Keratinocyte (primary cell): ENCODE results near the gene DEPDC1. TPM values are rescaled to one million over a fixed set of nuclear protein-coding genes. Genes with fewer than 3 reads are reported as not detected.
A peak's percentile ranks its signal among the peaks of the same experiment; 100 is the strongest.

Experiments
- DNase-seq: peaks from one replicate; pipeline ENCODE4 v3.0.0-alpha.2; 2011; ENCODE audit warnings: low read depth, missing footprints, low spot score
- FAIRE-seq: peaks from 2 replicates; lab custom pipeline; 2011; peaks lifted over from hg19 to GRCh38; lab: Jason Lieb, UNC
- H2AFZ ChIP-seq: 2 replicates; pipeline ENCODE4 v1.6.0; 2012; ENCODE audit warnings: low read length, control low read depth, inconsistent platforms; ENCODE audit not compliant: control insufficient read depth
- H3K27ac ChIP-seq: 2 replicates; pipeline ENCODE4 v1.5.1; 2011; ENCODE audit warnings: low read length; ENCODE audit not compliant: control insufficient read depth, insufficient read depth
- H3K27me3 ChIP-seq: 3 replicates; pipeline ENCODE4 v1.6.0; 2011; ENCODE audit warnings: low read length; ENCODE audit not compliant: control insufficient read depth, insufficient read depth; ENCODE audit errors: extremely low read depth
- H3K36me3 ChIP-seq, 2 experiments: 2 replicates in 1 of 2; 3 replicates in 1 of 2; pipeline ENCODE4 v1.5.1; 2011; ENCODE audit warnings: low read length in 2 of 2, mild to moderate bottlenecking in 1 of 2; ENCODE audit not compliant: control insufficient read depth in 2 of 2, insufficient read depth in 2 of 2; ENCODE audit errors: extremely low read depth in 1 of 2
- H3K4me1 ChIP-seq: 3 replicates; pipeline ENCODE4 v1.5.1; 2011; ENCODE audit warnings: low read length; ENCODE audit not compliant: control insufficient read depth, insufficient read depth; ENCODE audit errors: extremely low read depth
- H3K4me2 ChIP-seq: 3 replicates; pipeline ENCODE4 v1.6.0; 2011; ENCODE audit warnings: low read depth, low read length; ENCODE audit not compliant: control insufficient read depth, insufficient read depth; ENCODE audit errors: extremely low read depth
- H3K4me3 ChIP-seq, 3 experiments: fragments of 200-600 bp in 1 of 3; sonication (generic) in 1 of 3; 2 replicates in 2 of 3; 3 replicates in 1 of 3; pipeline ENCODE4 v1.5.1; 2011 to 2016; ENCODE audit warnings: low read length in 3 of 3, mild to moderate bottlenecking in 3 of 3, control low read depth in 2 of 3, inconsistent platforms in 1 of 3, low read depth in 1 of 3, mixed read lengths in 1 of 3, mixed run types in 1 of 3, moderate library complexity in 1 of 3; ENCODE audit not compliant: control insufficient read depth in 2 of 3, insufficient read depth in 2 of 3; ENCODE audit errors: extremely low read depth in 1 of 3
- H3K79me2 ChIP-seq: 2 replicates; pipeline ENCODE4 v1.6.0; 2012; ENCODE audit warnings: low read length; ENCODE audit not compliant: control insufficient read depth, insufficient read depth
- H3K9ac ChIP-seq: 3 replicates; pipeline ENCODE4 v1.6.0; 2011; ENCODE audit warnings: low read length; ENCODE audit not compliant: control insufficient read depth, insufficient read depth; ENCODE audit errors: extremely low read depth
- H3K9me1 ChIP-seq: 3 replicates; pipeline ENCODE4 v1.6.0; 2011; ENCODE audit warnings: low read length; ENCODE audit not compliant: control insufficient read depth, insufficient read depth; ENCODE audit errors: extremely low read depth
- H3K9me3 ChIP-seq: 2 replicates; pipeline ENCODE4 v1.5.1; 2012; ENCODE audit warnings: low read depth, low read length; ENCODE audit not compliant: control insufficient read depth
- H4K20me1 ChIP-seq: 3 replicates; pipeline ENCODE4 v1.6.0; 2011; ENCODE audit warnings: low read length; ENCODE audit not compliant: control insufficient read depth, insufficient read depth; ENCODE audit errors: extremely low read depth
- EZH2 ChIP-seq: IDR thresholded peaks from one replicate; pipeline ENCODE4 v1.6.1; 2012; ENCODE audit warnings: inconsistent platforms, mild to moderate bottlenecking, low read length, moderate library complexity
- dilution Hi-C: fragments of 300-500 bp; cut with MboI; formaldehyde crosslinking; loops from one replicate; pipeline ENCODE4 v1.7.0; 2020; ENCODE audit warnings: low sequenced_read_pairs; ENCODE audit not compliant: extremely low pct_ligation_motif_present
- polyA plus RNA-seq, 5 experiments: library from polyadenylated mRNA; depleted of rRNA in 3 of 5; stranded (reverse) in 3 of 5; stranded (forward) in 1 of 5; unstranded in 1 of 5; fragments of >200 nt; gene quantifications; 1 replicate in 1 of 5; 2 replicates in 3 of 5; 3 replicates in 1 of 5; pipeline versions ENCODE4 v1.2.1 to v1.2.3, GENCODE V29; 2011 to 2012; ENCODE audit warnings: missing spikeins in 2 of 5, low read depth in 1 of 5, low replicate concordance in 1 of 5
- TF ChIP-seq, protein P1 (sequence below), 3 experiments: IDR thresholded peaks in 1 of 3; conservative IDR thresholded peaks in 1 of 3; optimal IDR thresholded peaks in 1 of 3; 2 replicates in 2 of 3; 3 replicates in 1 of 3; pipeline versions ENCODE3 to v1.5.1; 2011; ENCODE audit warnings: low read length in 3 of 3, mild to moderate bottlenecking in 3 of 3, moderate library complexity in 2 of 3, control low read depth in 1 of 3, inconsistent platforms in 1 of 3; ENCODE audit not compliant: insufficient read depth in 2 of 3; ENCODE audit errors: extremely low read depth in 1 of 3

Gene DEPDC1
- polyA plus RNA-seq, 1 donor (not counting 4 experiments of a cell fraction or from before 2014, with no cell fraction given) = 11.2 TPM

DNA sequence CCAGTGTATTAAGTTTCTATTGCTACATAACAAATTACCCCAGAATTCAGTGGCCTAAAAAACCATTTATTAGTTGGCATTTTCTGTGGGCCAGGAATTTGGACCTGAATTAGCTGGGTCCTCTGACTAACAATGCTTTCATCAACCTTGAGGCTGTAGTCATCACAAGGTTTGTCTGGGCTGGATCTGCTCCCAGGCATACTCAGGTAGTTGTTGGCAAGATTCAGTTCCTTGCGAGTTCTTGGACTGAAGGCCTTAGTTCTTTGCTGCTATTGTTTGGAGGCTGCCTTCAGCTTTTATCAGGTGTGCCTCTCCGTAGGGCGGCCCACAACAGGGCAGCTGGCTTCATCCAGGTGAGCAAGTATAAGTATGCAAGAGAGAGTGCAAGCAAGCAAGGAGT is 31.4 kb upstream of the DEPDC1 start:
- no peak overlapping the region for H3K9ac ChIP-seq
- no peak overlapping the region for H3K4me3 ChIP-seq
- no peaks in the 10 kb centered on the region for H3K36me3 ChIP-seq
- H4K20me1 ChIP-seq = no peaks in the 10 kb centered on the region
- no peaks in the 10 kb centered on the region for H3K9me1 ChIP-seq
- H3K79me2 ChIP-seq = no peaks in the 10 kb centered on the region
- FAIRE-seq (peak; percentile 98), DNase-seq (peak; percentile 70)
- TF ChIP-seq, protein P1, sequence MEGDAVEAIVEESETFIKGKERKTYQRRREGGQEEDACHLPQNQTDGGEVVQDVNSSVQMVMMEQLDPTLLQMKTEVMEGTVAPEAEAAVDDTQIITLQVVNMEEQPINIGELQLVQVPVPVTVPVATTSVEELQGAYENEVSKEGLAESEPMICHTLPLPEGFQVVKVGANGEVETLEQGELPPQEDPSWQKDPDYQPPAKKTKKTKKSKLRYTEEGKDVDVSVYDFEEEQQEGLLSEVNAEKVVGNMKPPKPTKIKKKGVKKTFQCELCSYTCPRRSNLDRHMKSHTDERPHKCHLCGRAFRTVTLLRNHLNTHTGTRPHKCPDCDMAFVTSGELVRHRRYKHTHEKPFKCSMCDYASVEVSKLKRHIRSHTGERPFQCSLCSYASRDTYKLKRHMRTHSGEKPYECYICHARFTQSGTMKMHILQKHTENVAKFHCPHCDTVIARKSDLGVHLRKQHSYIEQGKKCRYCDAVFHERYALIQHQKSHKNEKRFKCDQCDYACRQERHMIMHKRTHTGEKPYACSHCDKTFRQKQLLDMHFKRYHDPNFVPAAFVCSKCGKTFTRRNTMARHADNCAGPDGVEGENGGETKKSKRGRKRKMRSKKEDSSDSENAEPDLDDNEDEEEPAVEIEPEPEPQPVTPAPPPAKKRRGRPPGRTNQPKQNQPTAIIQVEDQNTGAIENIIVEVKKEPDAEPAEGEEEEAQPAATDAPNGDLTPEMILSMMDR (optimal IDR thresholded peaks at IDR 0.05 in 1 of 3, IDR thresholded peaks at IDR 0.05 in 1 of 3, conservative IDR thresholded peaks at IDR 0.05 in 1 of 3; ENCODE audit: extremely low read depth in 1 of 3, insufficient read depth in 2 of 3, low read length in 3 of 3) = no peak
- TF ChIP-seq EZH2 = no peak
- peak overlapping the region; percentile 30 for H3K4me2 ChIP-seq
- peak overlapping the region; percentile 63 for H2AFZ ChIP-seq
- dilution Hi-C loops = no loop called here
- no peaks in the 10 kb centered on the region for H3K27me3 ChIP-seq
- peaks cover 23% of the 10 kb centered on the region for H3K4me1 ChIP-seq
- no peaks in the 10 kb centered on the region for H3K9me3 ChIP-seq
- H3K27ac ChIP-seq = peak overlapping the region; percentile 52

DNA sequence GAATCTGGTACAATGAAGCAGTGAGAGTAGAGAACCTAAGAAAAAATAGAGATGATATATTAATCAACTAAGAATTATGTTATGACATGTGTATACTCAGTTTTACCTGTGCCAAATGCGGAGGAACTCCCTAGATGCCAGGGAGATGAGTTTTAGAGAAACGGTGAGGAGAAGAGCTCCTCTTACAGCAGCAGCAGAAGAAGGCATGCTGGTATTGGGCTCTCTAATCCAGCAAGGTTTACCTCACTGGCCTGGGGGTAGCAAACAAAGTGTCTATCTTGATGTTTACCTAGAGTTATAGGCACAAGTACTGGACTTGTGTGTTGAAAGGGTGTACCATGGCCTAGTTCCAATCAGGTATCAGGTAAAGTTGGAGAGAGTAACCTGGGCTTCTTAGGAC is 28.9 kb upstream of the DEPDC1 start:
- no peak overlapping the region for H3K27ac ChIP-seq
- H3K9ac ChIP-seq = no peak overlapping the region
- H3K9me1 ChIP-seq = no peaks in the 10 kb centered on the region
- H4K20me1 ChIP-seq = no peaks in the 10 kb centered on the region
- dilution Hi-C loops = no loop called here
- H3K36me3 ChIP-seq = no peaks in the 10 kb centered on the region
- no peak for TF ChIP-seq EZH2
- TF ChIP-seq, protein P1 (optimal IDR thresholded peaks at IDR 0.05 in 1 of 3, IDR thresholded peaks at IDR 0.05 in 1 of 3, conservative IDR thresholded peaks at IDR 0.05 in 1 of 3; ENCODE audit: extremely low read depth in 1 of 3, insufficient read depth in 2 of 3, low read length in 3 of 3) = no peak
- H3K9me3 ChIP-seq = no peaks in the 10 kb centered on the region
- FAIRE-seq (peak; percentile 5), DNase-seq (peak; percentile 7)
- no peak overlapping the region for H3K4me3 ChIP-seq
- H3K4me1 ChIP-seq = peaks cover 23% of the 10 kb centered on the region
- no peak overlapping the region for H3K4me2 ChIP-seq
- H2AFZ ChIP-seq = peak overlapping the region; percentile 27
- no peaks in the 10 kb centered on the region for H3K79me2 ChIP-seq
- H3K27me3 ChIP-seq = no peaks in the 10 kb centered on the region
